Mucosa of gallbladder (tissue), 1 donor: Measurements from ENCODE around the gene LRP1B. TPM values are rescaled to one million over a fixed set of nuclear protein-coding genes. Genes with fewer than 3 reads are reported as not detected.

Experiments used
- DNase-seq: peaks from one replicate; pipeline ENCODE4 v3.0.0-alpha.2; 2020; ENCODE audit warnings: low spot score
- total RNA-seq: library from RNA; stranded (reverse); gene quantifications from one replicate; pipeline ENCODE4 v1.2.1, GENCODE V29; 2021
- donor health status: DM: no; HTN: no; CAD: no.

LRP1B gene
- total RNA-seq, 1 donor from 2014 or later = 0.26 TPM

DNA sequence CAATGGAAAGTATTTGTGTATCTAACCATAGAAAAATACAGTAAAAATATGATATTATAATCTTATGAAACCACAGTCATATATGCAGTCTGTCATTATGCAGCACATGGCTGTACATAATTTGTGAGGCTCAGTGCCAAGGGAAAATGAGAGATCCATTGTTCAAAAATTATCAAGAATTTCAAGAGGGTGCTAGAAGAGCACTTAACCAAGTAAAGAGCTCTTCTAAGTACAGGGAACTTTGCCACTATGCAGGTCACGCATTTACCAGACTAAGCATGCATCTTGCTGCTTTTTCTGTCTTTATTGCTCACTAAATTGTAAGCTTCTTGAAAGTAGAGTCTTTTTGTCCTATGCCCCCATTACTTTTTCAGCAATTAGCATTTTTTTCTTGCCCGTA is 438.0 kb downstream of the LRP1B start:
- no peak for DNase-seq

DNA sequence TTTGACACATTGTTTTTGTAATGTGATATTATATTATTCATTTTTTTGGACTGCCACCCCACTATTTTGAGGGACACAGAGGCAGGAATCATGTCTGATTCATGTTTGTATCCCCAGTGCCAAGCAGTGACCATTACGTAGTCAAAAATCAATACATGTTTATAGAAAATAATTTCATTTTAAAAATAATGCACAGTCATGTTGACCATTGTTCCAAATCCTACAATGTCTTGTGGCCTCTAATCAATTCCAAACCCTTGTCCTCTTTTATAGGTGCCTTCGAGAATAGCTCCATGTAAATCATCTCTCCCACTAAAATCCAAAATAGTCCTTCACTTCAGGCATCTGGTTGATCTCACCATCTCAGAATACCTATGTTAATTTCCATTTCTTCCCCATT is 454.7 kb downstream of the LRP1B start:
- DNase-seq = no peak

DNA sequence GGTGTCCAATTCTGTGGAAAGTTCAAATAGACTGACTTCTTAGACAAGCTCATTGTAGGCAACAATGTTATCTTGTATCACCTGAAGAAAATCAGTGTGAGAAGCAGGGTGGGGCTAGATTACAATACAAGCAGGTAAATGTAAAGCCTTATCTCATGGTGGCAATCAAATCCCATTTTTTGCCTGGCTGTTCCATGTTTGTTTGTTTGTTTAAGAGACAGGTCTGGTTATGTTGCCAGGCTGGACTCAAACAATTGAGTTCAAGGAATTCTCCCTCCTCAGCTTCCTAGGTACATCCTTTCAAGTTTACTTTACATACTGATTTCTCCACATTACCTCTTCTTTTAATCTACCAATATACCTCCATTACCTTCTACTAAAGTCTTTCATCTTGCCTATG is 464.6 kb downstream of the LRP1B start:
- DNase-seq = no peak

GRCh38 chr2:141660232-141660631 is 470.6 kb downstream of the LRP1B start:
- DNase-seq = no peak

DNA sequence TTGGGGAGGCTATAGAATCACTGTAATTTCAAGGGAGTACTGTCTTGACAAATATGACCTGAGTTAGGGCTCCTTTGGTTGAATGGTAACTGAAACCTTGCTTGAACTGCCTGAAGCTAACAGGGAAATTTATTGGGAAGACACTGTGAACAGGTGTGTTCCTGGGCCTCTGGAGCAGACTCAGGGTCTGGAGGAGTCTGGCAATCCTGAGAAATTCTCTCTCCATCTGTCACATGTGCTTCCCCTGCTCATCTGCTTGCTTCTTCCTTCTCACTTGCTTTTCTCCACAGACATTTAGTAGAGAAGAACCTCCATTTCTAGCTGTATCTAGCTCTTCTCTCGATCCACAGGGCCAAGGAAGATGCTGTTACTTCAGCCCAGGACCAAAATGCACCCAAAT is 476.5 kb downstream of the LRP1B start:
- no peak for DNase-seq

GRCh38 chr2:141653184-141653583 is 477.6 kb downstream of the LRP1B start:
- DNase-seq = no peak

DNA sequence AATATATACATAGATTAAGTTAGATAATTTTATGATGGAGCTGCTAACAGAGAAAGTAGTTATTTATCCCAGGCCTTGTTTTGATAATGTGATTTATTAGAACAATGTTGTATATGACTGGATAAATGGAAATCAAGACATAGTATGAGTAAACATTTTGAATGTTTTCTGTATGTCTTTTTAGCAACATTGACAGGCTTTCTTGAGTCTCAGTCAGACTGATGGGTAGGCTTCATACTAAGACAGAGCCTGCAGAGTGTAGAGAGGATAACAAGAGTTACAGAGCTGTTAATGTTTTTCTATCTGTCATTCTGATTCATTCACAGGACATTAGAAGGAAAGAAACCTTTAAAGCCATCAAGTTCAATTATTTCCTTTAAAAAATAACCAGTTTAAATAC is 478.5 kb downstream of the LRP1B start:
- DNase-seq = no peak

GRCh38 chr2:141647353-141647752 is 483.5 kb downstream of the LRP1B start:
- DNase-seq = no peak

- DNase-seq = no peak
Observed at GRCh38 chr2:141641462-141641861, 489.4 kb downstream of the LRP1B start.

GRCh38 chr2:141639809-141640208 is 491.0 kb downstream of the LRP1B start:
- DNase-seq = no peak

DNA sequence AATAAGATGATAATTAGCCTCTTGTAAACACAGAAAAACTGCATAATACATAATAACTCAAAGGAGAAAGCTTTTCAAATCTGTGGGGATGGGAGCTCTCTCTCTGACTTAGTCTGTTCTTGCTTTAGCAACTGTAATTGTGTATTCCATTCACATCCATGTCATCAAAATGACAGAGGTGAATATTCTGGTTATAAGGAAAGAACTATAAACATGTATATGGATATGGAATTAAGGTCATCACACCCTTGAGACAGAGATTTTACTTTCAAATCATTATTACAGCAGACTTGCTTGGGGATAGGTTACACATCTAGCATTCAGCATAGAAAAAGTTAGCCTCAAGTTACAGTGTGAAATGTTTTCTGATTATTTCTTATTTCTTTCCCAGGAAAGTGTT is 497.7 kb downstream of the LRP1B start:
- DNase-seq = no peak

GRCh38 chr2:141630407-141630930 is 500.3 kb downstream of the LRP1B start:
- DNase-seq = no peak

- DNase-seq = no peak
Observed at GRCh38 chr2:141620372-141620771, 510.4 kb downstream of the LRP1B start.

- no peak for DNase-seq
Observed at GRCh38 chr2:141618457-141618856, 512.4 kb downstream of the LRP1B start.

DNA sequence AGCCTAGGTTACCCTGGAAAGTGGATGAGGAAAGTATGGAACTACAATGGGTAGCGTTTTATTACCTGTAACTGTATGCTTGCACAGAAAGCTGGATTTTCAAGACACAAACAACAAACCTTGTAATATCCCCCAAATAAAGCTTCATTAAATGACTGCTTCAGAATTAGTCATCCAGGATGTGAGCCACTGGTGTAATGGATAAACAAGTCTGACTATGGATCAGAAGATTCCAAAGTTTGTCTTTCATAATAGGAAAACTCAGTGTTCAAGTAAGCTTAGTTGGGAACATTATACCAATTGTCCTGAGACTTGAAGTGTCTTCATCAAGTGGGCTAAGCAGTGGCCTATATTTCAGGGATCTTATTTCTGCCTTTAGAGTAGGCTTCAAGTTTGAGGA is 518.8 kb downstream of the LRP1B start:
- DNase-seq = no peak

GRCh38 chr2:141611176-141611571 is 519.6 kb downstream of the LRP1B start:
- no peak for DNase-seq

DNA sequence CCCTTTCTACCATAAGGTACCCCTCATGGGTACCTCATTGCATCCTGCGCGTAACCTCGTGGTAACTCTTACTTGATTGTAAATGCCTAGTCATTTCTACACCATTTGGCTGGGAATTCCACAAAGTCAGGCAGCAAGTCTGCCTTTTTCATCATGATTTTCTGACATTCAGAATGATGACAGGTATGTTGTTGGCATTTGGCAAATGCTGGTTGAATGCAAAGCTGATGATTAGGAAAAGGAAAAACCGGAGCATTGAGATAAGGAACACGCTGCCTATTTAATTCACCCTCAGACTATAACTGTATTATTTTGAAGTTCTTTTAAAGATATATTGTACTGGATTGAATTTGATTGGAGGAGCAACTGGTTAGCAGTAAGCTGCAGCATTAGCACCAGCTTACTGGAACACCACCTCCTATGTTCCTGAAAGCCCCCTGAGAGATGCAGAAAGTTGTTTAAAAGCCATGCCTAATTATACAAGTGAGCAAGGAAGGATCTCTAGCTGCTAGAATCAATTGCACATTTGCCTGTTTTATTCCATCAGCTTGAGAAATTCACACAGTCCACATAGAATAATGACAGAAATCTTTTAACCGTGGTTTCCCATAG is 520.1 kb downstream of the LRP1B start:
- DNase-seq = no peak

- DNase-seq = no peak
Observed at GRCh38 chr2:141605163-141605562, 525.7 kb downstream of the LRP1B start.

GRCh38 chr2:141601511-141602152 is 529.2 kb downstream of the LRP1B start:
- DNase-seq = no peak

DNA sequence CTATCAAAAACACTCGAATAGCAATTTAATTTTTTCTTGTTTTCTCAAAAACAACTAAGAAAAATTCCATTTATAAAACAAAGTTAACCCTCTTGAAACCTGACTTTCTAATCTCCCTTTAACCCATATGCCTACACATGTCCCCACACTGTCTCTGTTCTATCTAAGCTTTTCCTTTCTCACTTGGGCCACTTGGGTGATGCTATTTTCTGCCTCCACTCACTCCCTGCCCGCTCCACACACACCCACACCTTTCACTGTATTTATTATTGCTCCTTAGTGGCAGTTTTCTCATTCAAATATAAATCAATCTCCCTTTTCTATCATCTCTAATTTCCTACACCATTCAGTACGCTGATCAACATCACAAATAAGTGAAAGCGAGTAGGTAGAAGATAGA is 531.1 kb downstream of the LRP1B start:
- DNase-seq = no peak

DNA sequence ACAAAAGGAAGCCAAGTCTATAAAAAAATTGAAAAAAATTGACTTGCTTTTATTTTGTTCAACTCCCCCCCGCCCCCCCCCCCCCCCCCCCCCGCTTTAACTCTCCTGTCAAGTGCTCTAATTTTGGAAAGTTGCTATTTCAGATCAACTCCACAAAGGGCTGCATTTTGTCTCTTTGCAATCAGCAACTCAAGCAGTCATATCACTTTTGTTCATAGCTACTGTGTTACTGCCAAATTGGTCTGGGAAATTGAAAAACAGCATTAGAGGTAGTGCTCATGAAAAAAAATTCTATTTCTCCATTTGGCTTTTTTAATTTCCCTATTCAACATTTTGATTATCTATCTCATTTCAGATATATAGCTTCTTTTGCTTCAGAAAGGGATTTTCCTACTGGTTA is 531.8 kb downstream of the LRP1B start:
- no peak for DNase-seq

GRCh38 chr2:141595316-141595920 is 535.4 kb downstream of the LRP1B start:
- DNase-seq = no peak

- DNase-seq = no peak
Observed at GRCh38 chr2:141591787-141592186, 539.0 kb downstream of the LRP1B start.
